ENCODE measurements around the gene TRAF2.

DNA sequence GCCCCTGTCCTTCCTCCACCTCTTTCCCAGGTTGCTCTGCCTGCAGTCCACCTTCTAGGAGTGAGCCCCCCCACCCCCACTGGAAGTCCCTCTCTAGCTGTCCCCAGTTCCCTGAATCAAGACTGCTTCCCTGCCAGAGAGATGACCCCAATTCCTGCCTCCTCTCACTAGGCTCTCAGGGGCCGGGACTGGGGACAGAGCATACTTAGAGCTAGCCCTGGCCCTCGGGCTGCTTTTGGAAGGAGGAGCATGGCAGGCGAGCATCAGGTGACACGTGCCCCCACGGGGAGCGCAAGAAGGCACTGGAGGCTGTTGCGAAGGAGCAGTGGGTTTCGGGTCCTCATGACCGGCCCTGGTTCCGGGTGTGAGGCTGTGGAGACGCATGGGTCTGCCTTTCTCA is 9.7 kb downstream of the TRAF2 start:
- TF ChIP-seq ZNF282 (CRISPR knock-in tag; IDR thresholded peaks at IDR 0.05) (no peak), ZNF124 (CRISPR knock-in tag; IDR thresholded peaks at IDR 0.05) (no peak), POLR2A (conservative IDR thresholded peaks at IDR 0.05) (no peak), ZBTB12 (CRISPR knock-in tag; IDR thresholded peaks at IDR 0.05) (no peak), NFIC (IDR thresholded peaks at IDR 0.05) (no peak), TEAD1 (CRISPR knock-in tag; IDR thresholded peaks at IDR 0.05) (no peak), POLR2AphosphoS5 (IDR thresholded peaks at IDR 0.05; ENCODE audit: control insufficient read depth, insufficient read depth, low read depth, low read length) (no peak), SIN3A (IDR thresholded peaks at IDR 0.05; ENCODE audit: borderline replicate concordance in 2 of 2, control insufficient read depth in 1 of 2, low read depth in 2 of 2, low read length in 2 of 2) (no peak), CBFA2T2 (conservative IDR thresholded peaks at IDR 0.05) (no peak), E2F6 (IDR thresholded peaks at IDR 0.05; ENCODE audit: borderline replicate concordance in 1 of 2, extremely low read depth in 1 of 2, insufficient read depth in 1 of 2, insufficient read length in 1 of 2, low read depth in 1 of 2, low read length in 1 of 2, poor library complexity in 1 of 2, severe bottlenecking in 1 of 2) (no peak), ZNF609 (CRISPR knock-in tag; IDR thresholded peaks at IDR 0.05; ENCODE audit: borderline replicate concordance) (no peak)
- TF ChIP-seq, protein P1, sequence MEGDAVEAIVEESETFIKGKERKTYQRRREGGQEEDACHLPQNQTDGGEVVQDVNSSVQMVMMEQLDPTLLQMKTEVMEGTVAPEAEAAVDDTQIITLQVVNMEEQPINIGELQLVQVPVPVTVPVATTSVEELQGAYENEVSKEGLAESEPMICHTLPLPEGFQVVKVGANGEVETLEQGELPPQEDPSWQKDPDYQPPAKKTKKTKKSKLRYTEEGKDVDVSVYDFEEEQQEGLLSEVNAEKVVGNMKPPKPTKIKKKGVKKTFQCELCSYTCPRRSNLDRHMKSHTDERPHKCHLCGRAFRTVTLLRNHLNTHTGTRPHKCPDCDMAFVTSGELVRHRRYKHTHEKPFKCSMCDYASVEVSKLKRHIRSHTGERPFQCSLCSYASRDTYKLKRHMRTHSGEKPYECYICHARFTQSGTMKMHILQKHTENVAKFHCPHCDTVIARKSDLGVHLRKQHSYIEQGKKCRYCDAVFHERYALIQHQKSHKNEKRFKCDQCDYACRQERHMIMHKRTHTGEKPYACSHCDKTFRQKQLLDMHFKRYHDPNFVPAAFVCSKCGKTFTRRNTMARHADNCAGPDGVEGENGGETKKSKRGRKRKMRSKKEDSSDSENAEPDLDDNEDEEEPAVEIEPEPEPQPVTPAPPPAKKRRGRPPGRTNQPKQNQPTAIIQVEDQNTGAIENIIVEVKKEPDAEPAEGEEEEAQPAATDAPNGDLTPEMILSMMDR (IDR thresholded peaks at IDR 0.05 in 2 of 3, conservative IDR thresholded peaks at IDR 0.05 in 1 of 3; ENCODE audit: insufficient read depth in 2 of 3, low read depth in 1 of 3, low read length in 3 of 3), result no peak
